Umbilical cord (tissue), 2 donors: ENCODE measurements around the gene CDC45. TPM values are rescaled to one million over a fixed set of nuclear protein-coding genes. Genes with fewer than 3 reads are reported as not detected.

ENCODE experiments used
- DNase-seq: peaks from one replicate; pipeline ENCODE4 v3.0.0-alpha.2; 2015; ENCODE audit warnings: low spot score
- total RNA-seq: library from RNA; depleted of rRNA; stranded (reverse); fragments of >200 nt; gene quantifications from one replicate; pipeline ENCODE4 v1.2.3, GENCODE V29; 2014; ENCODE audit warnings: low replicate concordance; ENCODE audit not compliant: insufficient read depth

CDC45 gene
- total RNA-seq, 1 donor from 2014 or later, result 0.96 TPM

- no peak for DNase-seq
These were observed 36.1 kb downstream of the CDC45 start for GRCh38 chr22:19515654-19516377.

- DNase-seq, result no peak
These were observed 36.9 kb downstream of the CDC45 start for GRCh38 chr22:19516378-19517170.

- DNase-seq, result no peak
These were observed 37.4 kb downstream of the CDC45 start for GRCh38 chr22:19517171-19517500.

- no peak for DNase-seq
These were observed 38.3 kb downstream of the CDC45 start for GRCh38 chr22:19517919-19518611.

- no peak for DNase-seq
These were observed 38.9 kb downstream of the CDC45 start for GRCh38 chr22:19518635-19519034.

- no peak for DNase-seq
These were observed 39.6 kb downstream of the CDC45 start for GRCh38 chr22:19519041-19519926.

GRCh38 chr22:19520007-19520406 is 40.3 kb downstream of the CDC45 start:
- no peak for DNase-seq

GRCh38 chr22:19520566-19521305 is 41.0 kb downstream of the CDC45 start:
- no peak for DNase-seq

- no peak for DNase-seq
These were observed 42.6 kb downstream of the CDC45 start for GRCh38 chr22:19522190-19522880.

- DNase-seq, result no peak
These were observed 43.1 kb downstream of the CDC45 start for GRCh38 chr22:19522881-19523239.

- DNase-seq, result no peak
These were observed 43.8 kb downstream of the CDC45 start for GRCh38 chr22:19523240-19524169.

- peak; percentile 22 for DNase-seq
These were observed 44.7 kb downstream of the CDC45 start, which contains the start of gene CLDN5 for GRCh38 chr22:19524170-19525115. Gene CLDN5 (minus strand): TSS chr22:19524410. CDS start chr22:19524255, 155 bp downstream.

- DNase-seq, result no peak
These were observed 45.5 kb downstream of the CDC45 start for GRCh38 chr22:19525116-19525660.

- DNase-seq, result no peak
These were observed 45.9 kb downstream of the CDC45 start for GRCh38 chr22:19525666-19526065.

- DNase-seq, result no peak
These were observed 46.5 kb downstream of the CDC45 start for GRCh38 chr22:19526076-19526701.

- no peak for DNase-seq
These were observed 47.0 kb downstream of the CDC45 start for GRCh38 chr22:19526702-19527111.

GRCh38 chr22:19527321-19527721 is 47.6 kb downstream of the CDC45 start:
- no peak for DNase-seq
